GM13976 (cell line): ENCODE results near the gene PCDHGB3.
"Not testable (repeated sequence)": the region's sequence is repeated elsewhere in the genome, so short reads cannot be mapped to it uniquely, and the experiment has no call there.

Experiments used
- DNase-seq: peaks from one replicate; pipeline ENCODE4 v3.0.0; 2012; ENCODE audit warnings: low spot score
- CTCF ChIP-seq: IDR thresholded peaks from 2 replicates; pipeline ENCODE4 v1.5.1; 2012; ENCODE audit warnings: borderline replicate concordance, mild to moderate bottlenecking; ENCODE audit not compliant: insufficient read depth; ENCODE audit errors: extremely low read depth, missing control alignments, control extremely low read depth
- in situ Hi-C: fragments of 300-500 bp; cut with MboI; formaldehyde crosslinking; loops from one replicate; pipeline ENCODE4 v1.12.0; 2022; ENCODE audit warnings: low sequenced_read_pairs, mixed read lengths, inconsistent platforms; ENCODE audit not compliant: unreplicated experiment

The PCDHGB3 gene

GRCh38 chr5:141393267-141393666, 23.2 kb downstream of the PCDHGB3 start:
- DNase-seq, result no peak
- in situ Hi-C loops, result no loop called here

GRCh38 chr5:141394401-141395187, 24.6 kb downstream of the PCDHGB3 start:
- in situ Hi-C loops, DNase-seq: not testable (repeated sequence)

More at GRCh38 chr5:141393267-141393666, 23.2 kb downstream of the PCDHGB3 start:
- no peak for TF ChIP-seq CTCF

- peak; percentile 73 for TF ChIP-seq CTCF
- in situ Hi-C loops, result not testable (repeated sequence)
- peak; percentile 59 for DNase-seq
These were observed 27.9 kb downstream of the PCDHGB3 start, which contains the start of gene PCDHGB5 for GRCh38 chr5:141397756-141398551. PCDHGB5 (plus strand) TSS chr5:141397947; CDS start chr5:141398128, 181 bp downstream.

- DNase-seq, result no peak
- TF ChIP-seq CTCF, result no peak
- in situ Hi-C loops, result no loop called here
These were observed 28.6 kb downstream of the PCDHGB3 start for GRCh38 chr5:141398608-141399007.

- no peak for DNase-seq
- in situ Hi-C loops, result no loop called here
- TF ChIP-seq CTCF, result no peak
These were observed 29.7 kb downstream of the PCDHGB3 start for GRCh38 chr5:141399555-141400258.

- TF ChIP-seq CTCF, result peak; percentile 12
- in situ Hi-C loops, result no loop called here
- DNase-seq, result no peak
These were observed 32.7 kb downstream of the PCDHGB3 start, which contains the start of gene PCDHGA9 for GRCh38 chr5:141402553-141403243. PCDHGA9 (plus strand) TSS chr5:141402778; CDS start chr5:141402953, 175 bp downstream.
